Umbilical cord (tissue), 2 donors: ENCODE data around the gene PRKG1. TPM values are rescaled to one million over a fixed set of nuclear protein-coding genes. Genes with fewer than 3 reads are reported as not detected.

ENCODE experiments used
- DNase-seq: peaks from one replicate; pipeline ENCODE4 v3.0.0-alpha.2; 2015; ENCODE audit warnings: low spot score
- total RNA-seq: library from RNA; depleted of rRNA; stranded (reverse); fragments of >200 nt; gene quantifications from one replicate; pipeline ENCODE4 v1.2.3, GENCODE V29; 2014; ENCODE audit warnings: low replicate concordance; ENCODE audit not compliant: insufficient read depth

The PRKG1 gene
- total RNA-seq, 1 donor from 2014 or later, result 144 TPM

GRCh38 chr10:51076299-51076841 is 2.1 kb downstream of the PRKG1 start:
- DNase-seq, result no peak

GRCh38 chr10:51077074-51077473 is 2.8 kb downstream of the PRKG1 start:
- no peak for DNase-seq

GRCh38 chr10:51077507-51077906 is 3.2 kb downstream of the PRKG1 start:
- DNase-seq, result no peak

- no peak for DNase-seq
Observed at GRCh38 chr10:51079331-51079730, 5.0 kb downstream of the PRKG1 start.

- DNase-seq, result no peak
Observed at GRCh38 chr10:51079766-51080165, 5.5 kb downstream of the PRKG1 start.

GRCh38 chr10:51080311-51081006 is 6.2 kb downstream of the PRKG1 start:
- no peak for DNase-seq

- no peak for DNase-seq
Observed at GRCh38 chr10:51082857-51083256, 8.6 kb downstream of the PRKG1 start.

- peak; percentile 86 for DNase-seq
Observed at GRCh38 chr10:51083356-51083853, 9.1 kb downstream of the PRKG1 start.

- DNase-seq, result no peak
Observed at GRCh38 chr10:51085204-51085603, 10.9 kb downstream of the PRKG1 start.

- peak; percentile 66 for DNase-seq
Observed at GRCh38 chr10:51086710-51087109, 12.4 kb downstream of the PRKG1 start.

- DNase-seq, result no peak
Observed at GRCh38 chr10:51087114-51087513, 12.8 kb downstream of the PRKG1 start.

GRCh38 chr10:51090190-51090589 is 15.9 kb downstream of the PRKG1 start:
- no peak for DNase-seq

GRCh38 chr10:51092402-51092801 is 18.1 kb downstream of the PRKG1 start:
- DNase-seq, result peak; percentile 73

GRCh38 chr10:51095444-51095843 is 21.2 kb downstream of the PRKG1 start:
- no peak for DNase-seq

GRCh38 chr10:51097546-51097945 is 23.3 kb downstream of the PRKG1 start:
- no peak for DNase-seq

- no peak for DNase-seq
Observed at GRCh38 chr10:51100221-51100620, 25.9 kb downstream of the PRKG1 start.

GRCh38 chr10:51103554-51104217 is 29.4 kb downstream of the PRKG1 start:
- no peak for DNase-seq

- no peak for DNase-seq
Observed at GRCh38 chr10:51106311-51106945, 32.1 kb downstream of the PRKG1 start.

GRCh38 chr10:51108406-51108805 is 34.1 kb downstream of the PRKG1 start:
- no peak for DNase-seq

GRCh38 chr10:51109801-51110533 is 35.7 kb downstream of the PRKG1 start:
- no peak for DNase-seq

GRCh38 chr10:51112013-51112412 is 37.7 kb downstream of the PRKG1 start:
- DNase-seq, result peak; percentile 8

GRCh38 chr10:51113007-51113406 is 38.7 kb downstream of the PRKG1 start:
- DNase-seq, result no peak
